GM10266 (cell line): ENCODE results near the gene HINT3.

Experiments used
- DNase-seq: peaks from one replicate; pipeline ENCODE4 v3.0.0; 2012; ENCODE audit errors: extremely low spot score
- TF ChIP-seq, protein P1 (sequence below): IDR thresholded peaks from 2 replicates; pipeline ENCODE4 v1.5.1; 2012; ENCODE audit warnings: mild to moderate bottlenecking, low read depth; ENCODE audit not compliant: control insufficient read depth, insufficient read depth; ENCODE audit errors: missing control alignments

Gene HINT3

DNA sequence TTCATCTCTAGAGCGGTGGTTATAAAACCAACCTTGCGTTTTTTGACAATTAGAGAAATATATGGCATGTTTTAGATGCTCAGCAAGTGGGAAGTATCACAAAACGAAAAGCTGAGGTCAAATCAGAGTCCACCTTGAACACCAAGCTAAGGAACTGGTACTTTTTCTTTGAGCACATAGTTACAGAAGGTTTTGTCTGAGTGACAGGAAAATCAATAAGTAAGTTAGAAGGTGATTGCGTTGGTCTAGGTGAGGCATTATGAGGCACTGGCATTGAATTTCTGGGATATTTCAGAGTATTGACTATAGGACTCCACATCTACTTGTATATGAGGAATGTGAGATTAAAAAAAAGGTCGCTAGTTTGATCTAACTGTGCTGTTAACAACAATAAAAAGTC lies 597 bp upstream of the HINT3 start:
- no peak for DNase-seq
- TF ChIP-seq, protein P1, sequence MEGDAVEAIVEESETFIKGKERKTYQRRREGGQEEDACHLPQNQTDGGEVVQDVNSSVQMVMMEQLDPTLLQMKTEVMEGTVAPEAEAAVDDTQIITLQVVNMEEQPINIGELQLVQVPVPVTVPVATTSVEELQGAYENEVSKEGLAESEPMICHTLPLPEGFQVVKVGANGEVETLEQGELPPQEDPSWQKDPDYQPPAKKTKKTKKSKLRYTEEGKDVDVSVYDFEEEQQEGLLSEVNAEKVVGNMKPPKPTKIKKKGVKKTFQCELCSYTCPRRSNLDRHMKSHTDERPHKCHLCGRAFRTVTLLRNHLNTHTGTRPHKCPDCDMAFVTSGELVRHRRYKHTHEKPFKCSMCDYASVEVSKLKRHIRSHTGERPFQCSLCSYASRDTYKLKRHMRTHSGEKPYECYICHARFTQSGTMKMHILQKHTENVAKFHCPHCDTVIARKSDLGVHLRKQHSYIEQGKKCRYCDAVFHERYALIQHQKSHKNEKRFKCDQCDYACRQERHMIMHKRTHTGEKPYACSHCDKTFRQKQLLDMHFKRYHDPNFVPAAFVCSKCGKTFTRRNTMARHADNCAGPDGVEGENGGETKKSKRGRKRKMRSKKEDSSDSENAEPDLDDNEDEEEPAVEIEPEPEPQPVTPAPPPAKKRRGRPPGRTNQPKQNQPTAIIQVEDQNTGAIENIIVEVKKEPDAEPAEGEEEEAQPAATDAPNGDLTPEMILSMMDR = no peak

DNA sequence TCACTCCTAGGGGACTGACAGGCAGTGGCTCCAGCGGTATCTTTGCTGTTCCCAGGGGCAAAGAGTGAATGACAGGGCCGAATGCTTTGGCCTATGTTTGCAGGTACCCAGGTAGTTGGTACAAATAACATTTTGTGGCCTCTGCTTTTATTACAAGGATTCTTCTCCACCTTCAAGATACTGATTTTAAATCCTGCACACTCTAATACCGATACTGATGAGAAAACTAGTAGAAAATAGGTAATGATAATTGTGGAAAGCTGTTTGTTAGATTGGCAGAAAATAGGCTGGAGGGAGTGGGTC lies 772 bp downstream of the HINT3 start:
- no peak for DNase-seq
- TF ChIP-seq, protein P1 = no peak

DNA sequence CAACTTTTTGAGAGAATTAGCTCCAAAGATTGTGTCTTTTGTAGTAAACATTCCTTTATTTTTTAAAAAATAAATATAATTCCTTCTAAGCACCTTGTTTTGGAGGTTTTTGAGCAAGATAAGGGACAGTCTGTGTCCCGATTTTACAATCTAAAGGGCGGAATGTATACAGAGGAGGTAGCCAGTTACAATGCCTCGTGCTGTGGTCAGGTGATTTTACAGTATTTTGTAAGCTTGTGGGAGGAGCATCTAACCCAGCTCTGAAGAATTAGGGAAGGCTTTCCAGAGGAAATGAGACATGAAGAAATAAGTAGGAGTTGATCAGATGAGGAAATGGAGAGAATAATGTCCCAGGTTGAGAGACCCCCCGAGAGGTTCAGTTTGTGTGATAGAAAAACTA lies 1.3 kb downstream of the HINT3 start:
- TF ChIP-seq, protein P1 = no peak
- DNase-seq = no peak

DNA sequence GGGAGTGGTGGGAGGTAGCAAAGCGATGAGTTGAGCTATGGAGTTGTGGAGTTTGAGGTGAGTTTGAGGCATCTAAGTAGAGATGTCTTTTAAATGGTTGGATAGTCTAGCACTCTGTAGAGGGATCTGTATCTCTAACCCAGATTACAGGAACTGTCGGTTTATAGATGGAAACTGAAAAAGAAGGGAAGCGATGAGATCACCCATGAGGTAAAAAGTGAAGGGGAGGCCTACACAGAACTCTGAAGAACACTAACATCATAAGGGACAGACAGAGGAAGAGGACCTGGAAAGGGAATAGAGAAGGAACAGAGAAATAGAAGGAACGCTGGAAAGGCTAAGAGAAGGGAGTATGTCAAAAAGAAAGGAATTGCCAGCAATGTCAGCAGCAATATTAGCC lies 2.5 kb downstream of the HINT3 start:
- TF ChIP-seq, protein P1 = no peak
- no peak for DNase-seq

DNA sequence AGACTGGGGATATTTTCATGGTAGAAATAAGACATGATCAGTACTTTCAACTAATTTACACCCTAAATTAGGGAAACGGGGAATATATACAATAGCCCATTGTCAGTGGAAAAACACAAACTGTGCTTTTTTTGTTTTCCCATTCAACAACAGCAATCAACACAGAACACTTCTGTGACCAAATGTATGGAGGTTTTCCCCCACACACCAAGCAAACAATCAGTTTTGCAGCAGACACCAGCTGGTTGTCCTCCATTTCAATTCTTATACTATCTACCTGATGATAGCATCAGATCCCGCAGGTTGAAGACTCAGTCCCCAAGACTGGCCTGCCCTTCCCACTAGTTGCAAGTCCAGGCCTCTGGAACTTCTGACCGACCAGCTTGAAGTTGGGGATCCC lies 4.5 kb downstream of the HINT3 start:
- no peak for DNase-seq
- TF ChIP-seq, protein P1 = no peak

DNA sequence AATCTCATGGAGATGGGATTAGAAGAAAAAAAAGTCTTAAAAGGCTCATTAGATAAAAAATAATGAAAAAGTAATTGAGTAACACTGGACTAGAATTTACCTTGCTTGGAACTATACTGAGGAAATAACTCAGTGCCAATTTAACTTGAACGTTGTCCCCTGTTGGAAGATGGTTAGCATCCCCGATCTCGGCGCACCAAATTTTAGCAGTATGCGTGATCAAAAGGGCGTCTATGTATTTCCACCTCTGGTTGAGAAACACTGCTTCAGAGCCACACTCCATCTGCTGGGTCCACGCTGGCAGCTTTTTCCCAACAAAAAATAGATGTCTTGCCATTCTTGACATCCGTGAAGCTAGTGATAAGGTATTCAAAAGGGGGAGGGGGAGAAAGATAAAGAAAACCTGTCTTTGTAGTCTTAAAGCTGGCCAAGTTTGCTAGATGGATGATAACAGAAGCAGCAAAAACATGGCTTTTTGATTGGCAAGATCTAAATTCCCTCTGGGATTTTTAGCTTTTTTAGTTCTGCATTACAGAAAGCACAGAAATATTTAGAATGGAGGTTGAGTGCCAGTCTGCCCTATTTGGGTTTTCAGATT lies 6.4 kb downstream of the HINT3 start:
- TF ChIP-seq, protein P1 = no peak
- DNase-seq = no peak

DNA sequence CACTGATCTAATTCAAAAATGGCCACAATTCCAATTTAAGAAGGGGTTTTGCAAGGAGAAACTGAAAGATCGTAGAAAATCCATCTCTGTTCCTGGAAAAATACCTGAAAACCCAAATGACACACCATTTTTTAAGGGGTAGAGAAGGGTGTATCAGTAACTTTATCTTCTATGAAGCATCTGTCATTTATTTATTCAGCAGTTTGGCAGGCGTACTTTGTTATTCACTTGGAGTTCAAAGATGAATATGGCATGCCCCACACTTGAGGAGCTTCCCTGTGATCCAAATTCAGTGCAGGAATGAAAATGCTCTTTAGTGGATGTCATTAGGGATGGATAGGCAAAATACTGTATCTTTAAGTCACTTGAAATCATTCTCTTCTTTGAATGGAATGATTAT lies 7.2 kb downstream of the HINT3 start:
- TF ChIP-seq, protein P1 = no peak
- DNase-seq = no peak

DNA sequence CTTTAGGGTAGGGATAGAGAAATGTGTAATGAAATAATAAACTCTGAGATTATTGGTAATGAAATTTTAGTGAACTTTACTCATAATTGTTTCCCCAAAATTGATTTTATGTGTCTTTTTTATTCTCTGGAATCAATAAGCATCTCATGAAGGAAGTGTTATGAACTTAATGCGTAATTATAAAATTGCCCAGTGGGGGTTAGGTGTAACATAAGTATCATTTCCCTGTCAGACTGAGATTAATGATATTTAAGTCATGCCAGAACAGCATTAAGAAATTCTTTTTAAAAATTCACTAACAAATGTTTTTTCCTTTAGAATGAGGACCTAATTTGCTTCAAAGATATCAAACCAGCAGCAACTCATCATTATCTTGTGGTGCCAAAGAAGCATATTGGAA lies 10.0 kb downstream of the HINT3 start:
- DNase-seq = no peak
- TF ChIP-seq, protein P1 = no peak
